ENCODE measurements around the gene LTBP4. TPM values are rescaled to one million over a fixed set of nuclear protein-coding genes. Genes with fewer than 3 reads are reported as not detected.
A peak's percentile ranks its signal among the peaks of the same experiment; 100 is the strongest.

Gene LTBP4
- total and polyA plus RNA-seq, 2 donors (not counting 1 experiment from before 2014, with no cell fraction given), result 81.2 to 105 TPM

- peaks cover 66% of the 10 kb centered on the region for H3K4me1 Mint-ChIP-seq
- peaks cover 0 to 7% (median under 1%) of the 10 kb centered on the region in 4 experiments for H3K27me3 ChIP-seq (replicated peaks in 1 of 4; ENCODE audit: control extremely low read depth in 1 of 4, control insufficient read depth in 3 of 4, insufficient read depth in 4 of 4, low read length in 3 of 4)
- H3K27ac ChIP-seq (ENCODE audit: low read length in 2 of 2), result no peak overlapping the region
- DNase-seq (peak; percentile 16), ATAC-seq (ENCODE audit: low read depth) (no peak)
- TF ChIP-seq CTCF (IDR thresholded peaks at IDR 0.05) (no peak), EZH2 (IDR thresholded peaks at IDR 0.05; ENCODE audit: borderline replicate concordance, insufficient read depth, low read depth, low read length, poor library complexity, severe bottlenecking) (no peak)
- H3K27ac Mint-ChIP-seq, result no peak overlapping the region
- H2AFZ ChIP-seq (ENCODE audit: insufficient read depth, low read depth, low read length, poor library complexity, severe bottlenecking), result no peak overlapping the region
- intact Hi-C loops (cut with micrococcal nuclease), result no loop called here
- H4K20me1 ChIP-seq (ENCODE audit: control insufficient read depth, insufficient read depth, low read length, poor library complexity, severe bottlenecking), result no peaks in the 10 kb centered on the region
- no peaks in the 10 kb centered on the region for H3K36me3 ChIP-seq (replicated peaks in 1 of 2; ENCODE audit: control extremely low read depth in 1 of 2, control insufficient read depth in 1 of 2, extremely low read depth in 1 of 2, insufficient read depth in 2 of 2, low read length in 1 of 2)
- peaks cover 48 to 62% of the 10 kb centered on the region in 2 donors for H3K4me1 ChIP-seq (ENCODE audit: control insufficient read depth in 2 of 2, insufficient read depth in 2 of 2, low read length in 2 of 2)
- peaks cover 0 to 17% (median 0%) of the 10 kb centered on the region in 3 donors for H3K9me3 ChIP-seq (ENCODE audit: control extremely low read depth in 1 of 3, control insufficient read depth in 2 of 3, insufficient read depth in 1 of 3, low read length in 2 of 3)
- H3K4me3 Mint-ChIP-seq, result peak overlapping the region; percentile 46
- CTCF ChIA-PET, result interaction anchor here (1.0 to 8.6 kb wide), 2 partner anchors 27 kb away, joined by 3 to 84 read pairs; no protein-coding TSS in a partner anchor
- H3K9me3 Mint-ChIP-seq (ENCODE audit: insufficient read depth), result no peaks in the 10 kb centered on the region
- POLR2A ChIA-PET, result no interaction called here
- H3K9ac ChIP-seq (ENCODE audit: low read length), result no peak overlapping the region
- 81% methylated on average over 31 of the region's 31 CpGs for WGBS (ENCODE audit: insufficient coverage)
- no peak overlapping the region for H3K4me2 ChIP-seq (replicated peaks; ENCODE audit: low read depth, low read length, poor library complexity, severe bottlenecking)
- H3K27me3 Mint-ChIP-seq, result no peaks in the 10 kb centered on the region
- no peaks in the 10 kb centered on the region for H3K79me2 ChIP-seq (ENCODE audit: control insufficient read depth, insufficient read depth, low read length)
- no peak overlapping the region for H3K4me3 ChIP-seq (ENCODE audit: control extremely low read depth in 1 of 5, extremely low read depth in 1 of 5, insufficient read depth in 1 of 5, low read depth in 2 of 5, low read length in 4 of 5)
Observed at GRCh38 chr19:40607311-40608239, 6.4 kb downstream of the LTBP4 start.

- Mint-ChIP-seq H3K4me3 (peak overlapping the region; percentile 46), H3K9me3 (ENCODE audit: insufficient read depth) (no peaks in the 10 kb centered on the region), H3K27me3 (no peaks in the 10 kb centered on the region), H3K4me1 (peaks cover 62% of the 10 kb centered on the region), H3K27ac (no peak overlapping the region)
- Histone ChIP-seq H2AFZ (ENCODE audit: insufficient read depth, low read depth, low read length, poor library complexity, severe bottlenecking) (no peak overlapping the region), H3K4me3 (ENCODE audit: control extremely low read depth in 1 of 5, extremely low read depth in 1 of 5, insufficient read depth in 1 of 5, low read depth in 2 of 5, low read length in 4 of 5) (no peak overlapping the region), H3K36me3 (replicated peaks in 1 of 2; ENCODE audit: control extremely low read depth in 1 of 2, control insufficient read depth in 1 of 2, extremely low read depth in 1 of 2, insufficient read depth in 2 of 2, low read length in 1 of 2) (no peaks in the 10 kb centered on the region), H3K79me2 (ENCODE audit: control insufficient read depth, insufficient read depth, low read length) (no peaks in the 10 kb centered on the region), H3K27me3 (replicated peaks in 1 of 4; ENCODE audit: control extremely low read depth in 1 of 4, control insufficient read depth in 3 of 4, insufficient read depth in 4 of 4, low read length in 3 of 4) (peaks cover 0 to 4% (median 0%) of the 10 kb centered on the region in 4 experiments), H3K9ac (ENCODE audit: low read length) (no peak overlapping the region), H4K20me1 (ENCODE audit: control insufficient read depth, insufficient read depth, low read length, poor library complexity, severe bottlenecking) (no peaks in the 10 kb centered on the region), H3K27ac (ENCODE audit: low read length in 2 of 2) (no peak overlapping the region), H3K4me1 (ENCODE audit: control insufficient read depth in 2 of 2, insufficient read depth in 2 of 2, low read length in 2 of 2) (peaks cover 46 to 60% of the 10 kb centered on the region in 2 donors), H3K9me3 (ENCODE audit: control extremely low read depth in 1 of 3, control insufficient read depth in 2 of 3, insufficient read depth in 1 of 3, low read length in 2 of 3) (peaks cover 0 to 22% (median 0%) of the 10 kb centered on the region in 3 donors), H3K4me2 (replicated peaks; ENCODE audit: low read depth, low read length, poor library complexity, severe bottlenecking) (no peak overlapping the region)
- DNase-seq, result peak; percentile 14
- TF ChIP-seq EZH2 (IDR thresholded peaks at IDR 0.05; ENCODE audit: borderline replicate concordance, insufficient read depth, low read depth, low read length, poor library complexity, severe bottlenecking) (no peak), CTCF (IDR thresholded peaks at IDR 0.05) (no peak)
- no peak for ATAC-seq (ENCODE audit: low read depth)
- intact Hi-C loops (cut with micrococcal nuclease), result no loop called here
- POLR2A ChIA-PET, result no interaction called here
- 96% methylated on average over 13 of the region's 14 CpGs for WGBS (ENCODE audit: insufficient coverage)
- CTCF ChIA-PET, result interaction anchor here (0.7 to 1.0 kb wide), 2 partner anchors 26 to 654 kb away, joined by 3 read pairs; no protein-coding TSS in a partner anchor
Observed at GRCh38 chr19:40608240-40608621, 7.1 kb downstream of the LTBP4 start.
